DOHH2 (cell line): ENCODE measurements around the gene NIM1K.

Experiments used
- CTCF ChIP-seq: fragments of 200-600 bp; sonication (generic); IDR thresholded peaks from one replicate; pipeline ENCODE4 v1.5.1; 2014; ENCODE audit warnings: antibody characterized with exemption, mild to moderate bottlenecking, low read depth, low read length; ENCODE audit not compliant: poor library complexity, severe bottlenecking
- EZH2phosphoT487 ChIP-seq: fragments of 200-600 bp; sonication (generic); IDR thresholded peaks from 2 replicates; pipeline ENCODE4 v1.6.1; 2017; ENCODE audit warnings: borderline replicate concordance, mild to moderate bottlenecking, antibody characterized with exemption, low read length, moderate library complexity, mixed read lengths

- TF ChIP-seq CTCF = no peak
- TF ChIP-seq EZH2phosphoT487 = no peak
These were observed 36.5 kb upstream of the NIM1K start for GRCh38 chr5:43155394-43156096.
